GM18505 (cell line): ENCODE results near the gene TBC1D1.

Experiments used
- ATAC-seq: cut with Tn5 transposase; IDR thresholded peaks from one replicate; pipeline ENCODE4 v1.9.1; 2021; ENCODE audit not compliant: unreplicated experiment
- POLR2A ChIP-seq: IDR thresholded peaks from 4 replicates; pipeline ENCODE4 v1.6.1; 2011; ENCODE audit warnings: borderline replicate concordance; ENCODE audit not compliant: insufficient read depth, insufficient read length; ENCODE audit errors: extremely low read depth

Gene TBC1D1

GRCh38 chr4:38036548-38036947 lies 145.7 kb downstream of the TBC1D1 start:
- no peak for ATAC-seq
- TF ChIP-seq POLR2A: no peak

DNA sequence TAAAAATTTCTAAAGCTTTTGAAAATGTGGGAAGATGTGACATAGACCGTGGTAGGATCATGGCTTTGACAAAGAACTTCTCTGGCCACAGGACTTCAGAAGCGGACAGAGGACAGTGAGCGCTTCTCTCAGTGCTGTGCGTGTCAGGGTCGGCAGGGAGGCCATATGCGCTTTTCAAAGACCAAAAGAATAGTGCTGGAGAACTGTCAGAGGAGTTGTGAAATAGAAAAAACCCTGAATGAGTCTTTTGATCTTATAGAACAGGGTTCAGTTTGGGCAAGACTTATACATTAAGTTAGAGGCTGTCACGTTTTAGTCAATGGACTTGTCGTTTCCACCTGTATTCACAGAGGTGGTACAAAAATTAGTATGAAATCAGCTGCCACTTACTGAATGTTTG lies 146.7 kb downstream of the TBC1D1 start:
- TF ChIP-seq POLR2A: no peak
- ATAC-seq: no peak

DNA sequence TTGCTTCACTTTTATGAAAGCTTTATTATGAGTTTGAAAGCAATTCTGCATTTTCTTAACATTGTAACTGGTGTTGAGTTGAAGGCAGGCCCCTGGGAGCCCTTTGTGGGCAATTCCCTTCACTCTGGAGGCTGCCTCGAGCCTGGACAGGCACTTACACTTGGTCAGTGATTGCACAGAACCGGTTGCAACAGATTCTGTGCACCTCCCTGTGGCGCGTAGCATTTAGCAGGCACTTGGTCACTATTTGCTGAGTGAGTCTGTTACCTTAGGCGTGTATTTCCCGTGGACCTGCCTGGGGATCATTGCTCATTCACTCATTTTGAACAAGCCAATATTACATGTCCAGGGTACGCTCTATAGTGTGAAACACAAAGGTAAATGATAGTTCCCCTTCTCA lies 149.7 kb downstream of the TBC1D1 start:
- ATAC-seq: no peak

DNA sequence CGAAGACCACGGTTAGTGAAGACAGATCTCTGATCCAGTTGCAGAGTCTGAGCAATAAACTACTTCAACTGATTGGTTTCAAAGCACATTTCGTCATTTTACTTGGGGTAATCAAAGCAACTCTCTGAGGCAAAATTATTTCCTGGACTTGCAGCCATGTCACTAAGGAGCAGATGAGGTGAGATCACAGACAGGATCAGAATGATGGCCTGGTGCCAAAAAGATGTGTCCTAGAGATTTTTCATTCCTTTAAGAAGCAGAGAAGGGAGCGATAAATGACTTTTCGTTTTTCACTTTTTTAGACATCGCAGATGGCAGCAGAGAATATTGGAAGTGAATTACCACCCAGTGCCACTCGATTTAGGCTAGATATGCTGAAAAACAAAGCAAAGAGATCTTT lies 153.2 kb downstream of the TBC1D1 start:
- ATAC-seq: no peak
- no peak for TF ChIP-seq POLR2A

More for the DNA sequence above, 149.7 kb downstream of the TBC1D1 start:
- TF ChIP-seq POLR2A: no peak

- no peak for ATAC-seq
- no peak for TF ChIP-seq POLR2A
These were observed 154.6 kb downstream of the TBC1D1 start for GRCh38 chr4:38045289-38045988.

- TF ChIP-seq POLR2A: no peak
- ATAC-seq: no peak
These were observed 156.0 kb downstream of the TBC1D1 start for GRCh38 chr4:38046727-38047489.

DNA sequence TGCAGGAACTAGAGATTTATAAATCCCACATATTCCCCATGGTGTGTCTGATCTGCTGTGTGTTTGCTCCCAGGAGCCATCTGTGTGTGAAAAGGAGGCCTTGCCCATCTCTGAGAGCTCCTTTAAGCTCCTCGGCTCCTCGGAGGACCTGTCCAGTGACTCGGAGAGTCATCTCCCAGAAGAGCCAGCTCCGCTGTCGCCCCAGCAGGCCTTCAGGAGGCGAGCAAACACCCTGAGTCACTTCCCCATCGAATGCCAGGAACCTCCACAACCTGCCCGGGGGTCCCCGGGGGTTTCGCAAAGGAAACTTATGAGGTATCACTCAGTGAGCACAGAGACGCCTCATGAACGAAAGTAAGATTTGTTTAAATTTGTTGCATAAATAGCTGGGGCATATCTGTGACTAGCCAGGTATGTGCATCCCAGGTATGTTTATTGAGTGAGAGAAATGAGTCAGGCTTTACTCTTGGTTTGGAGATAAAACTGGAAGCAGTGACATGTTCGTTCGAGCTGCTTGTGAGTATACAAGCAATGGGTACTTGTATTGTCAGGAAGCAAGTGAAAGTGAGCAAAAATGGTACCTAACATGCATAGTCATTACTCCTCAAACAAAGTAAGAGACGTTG lies 158.8 kb downstream of the TBC1D1 start:
- TF ChIP-seq POLR2A: no peak
- ATAC-seq: no peak

DNA sequence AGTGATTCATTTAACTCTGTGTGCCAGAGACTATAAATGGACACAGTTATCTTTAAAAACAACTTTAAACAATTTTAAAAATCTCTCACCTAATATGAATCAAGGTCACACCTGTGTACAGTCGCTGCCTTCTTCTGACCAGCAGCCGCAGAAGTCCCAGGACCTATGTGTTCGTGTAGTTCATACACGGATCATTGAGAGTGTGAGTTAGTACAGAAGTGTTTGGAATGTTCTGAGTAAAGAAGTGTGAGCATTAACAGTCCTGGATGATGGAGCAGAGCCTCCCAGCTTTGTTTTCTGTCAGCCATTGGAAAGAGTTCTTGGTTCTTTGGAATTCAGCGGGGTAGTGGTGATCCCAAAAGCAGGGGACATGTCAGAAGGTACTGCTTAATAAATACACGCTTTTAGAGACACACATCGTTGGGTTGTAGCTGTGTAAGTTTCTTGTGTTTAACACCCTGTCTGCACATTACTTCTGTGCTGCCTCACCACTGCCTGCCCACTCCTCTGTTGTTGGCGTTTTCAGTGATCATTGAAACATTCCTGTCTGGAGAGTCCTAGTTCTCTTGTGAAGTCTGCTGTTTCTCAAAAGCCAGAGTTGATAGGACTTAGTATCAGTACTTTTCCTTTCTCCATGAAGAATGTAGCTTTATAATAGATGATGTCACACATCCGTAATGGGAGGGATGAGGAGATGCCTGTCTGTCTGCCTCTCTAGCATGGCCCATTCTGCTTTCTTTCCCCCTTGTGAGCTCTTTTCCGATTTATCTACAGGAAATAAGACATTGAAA lies 159.9 kb downstream of the TBC1D1 start:
- no peak for ATAC-seq
- TF ChIP-seq POLR2A: no peak

DNA sequence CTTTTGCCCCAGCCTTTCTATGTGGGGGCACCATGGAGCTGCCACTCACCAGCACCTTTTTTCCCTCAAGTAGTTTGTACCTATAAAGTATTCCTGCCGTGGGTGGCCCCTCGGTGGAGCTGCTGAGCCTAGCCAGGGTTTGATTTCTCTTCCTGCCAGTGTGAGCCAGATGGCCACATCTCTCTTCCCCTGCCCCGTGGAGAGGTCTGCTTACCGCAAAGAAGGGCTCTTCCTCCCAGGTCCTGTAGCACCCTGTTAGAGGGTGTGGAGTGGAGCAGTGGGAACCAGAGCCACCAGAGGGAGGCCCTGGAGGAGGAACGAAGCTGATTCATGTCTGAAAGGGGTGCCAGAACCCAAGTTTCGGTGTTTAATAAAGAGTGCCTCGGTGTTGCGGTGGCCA lies 164.7 kb downstream of the TBC1D1 start:
- TF ChIP-seq POLR2A: no peak
- no peak for ATAC-seq

GRCh38 chr4:38056011-38056685 lies 165.3 kb downstream of the TBC1D1 start:
- no peak for ATAC-seq

DNA sequence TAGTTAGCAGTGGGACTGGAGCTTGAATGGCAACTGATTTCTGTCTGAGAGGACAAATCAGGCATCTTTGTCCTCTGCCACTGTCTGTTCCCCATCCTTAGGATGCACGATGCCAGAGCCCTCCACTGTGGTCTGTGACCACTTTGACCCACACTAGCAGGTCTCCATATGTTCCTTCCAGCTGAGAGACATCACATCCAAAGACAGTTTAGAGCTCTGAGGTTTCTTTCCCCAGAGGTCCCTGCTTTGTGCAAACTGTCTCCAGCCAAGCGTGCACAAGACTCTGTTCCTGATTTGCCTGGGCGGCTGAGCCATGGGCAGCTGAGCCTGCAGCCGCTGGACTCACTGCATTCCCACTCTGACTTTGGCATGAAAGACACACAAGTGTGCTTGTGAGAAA lies 167.3 kb downstream of the TBC1D1 start:
- ATAC-seq: no peak

More at GRCh38 chr4:38056011-38056685, 165.3 kb downstream of the TBC1D1 start:
- TF ChIP-seq POLR2A: no peak

DNA sequence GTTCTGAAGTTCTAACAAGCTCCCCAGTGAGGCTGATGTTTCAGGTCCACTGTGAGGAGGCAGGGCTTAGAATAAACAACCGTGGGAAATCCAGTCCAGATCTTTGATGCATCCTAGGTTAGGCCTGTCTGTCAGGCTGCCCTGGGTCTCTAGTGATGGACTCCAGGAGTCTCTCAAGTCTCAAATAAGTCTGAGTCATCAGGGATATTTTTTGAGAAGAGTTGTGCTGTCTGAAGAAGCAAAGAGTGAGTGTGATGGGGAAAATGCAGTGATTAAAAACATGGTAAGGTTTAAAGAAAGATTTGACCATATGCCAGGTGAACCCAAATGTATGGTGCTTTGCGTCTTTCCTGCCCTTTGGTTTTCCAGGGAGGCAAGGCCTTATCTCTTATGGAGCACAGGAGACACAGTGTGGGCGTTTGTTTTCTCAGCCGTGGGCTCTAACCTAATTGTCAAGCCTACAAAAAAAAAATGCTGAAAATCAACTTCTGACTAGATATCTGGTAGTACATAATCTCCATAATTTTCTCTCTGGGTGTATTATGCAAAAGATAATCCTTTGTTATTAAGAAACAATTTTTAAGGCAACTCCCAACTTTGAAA lies 170.0 kb downstream of the TBC1D1 start:
- TF ChIP-seq POLR2A: no peak
- ATAC-seq: no peak

More for the DNA sequence above, 167.3 kb downstream of the TBC1D1 start:
- TF ChIP-seq POLR2A: no peak

DNA sequence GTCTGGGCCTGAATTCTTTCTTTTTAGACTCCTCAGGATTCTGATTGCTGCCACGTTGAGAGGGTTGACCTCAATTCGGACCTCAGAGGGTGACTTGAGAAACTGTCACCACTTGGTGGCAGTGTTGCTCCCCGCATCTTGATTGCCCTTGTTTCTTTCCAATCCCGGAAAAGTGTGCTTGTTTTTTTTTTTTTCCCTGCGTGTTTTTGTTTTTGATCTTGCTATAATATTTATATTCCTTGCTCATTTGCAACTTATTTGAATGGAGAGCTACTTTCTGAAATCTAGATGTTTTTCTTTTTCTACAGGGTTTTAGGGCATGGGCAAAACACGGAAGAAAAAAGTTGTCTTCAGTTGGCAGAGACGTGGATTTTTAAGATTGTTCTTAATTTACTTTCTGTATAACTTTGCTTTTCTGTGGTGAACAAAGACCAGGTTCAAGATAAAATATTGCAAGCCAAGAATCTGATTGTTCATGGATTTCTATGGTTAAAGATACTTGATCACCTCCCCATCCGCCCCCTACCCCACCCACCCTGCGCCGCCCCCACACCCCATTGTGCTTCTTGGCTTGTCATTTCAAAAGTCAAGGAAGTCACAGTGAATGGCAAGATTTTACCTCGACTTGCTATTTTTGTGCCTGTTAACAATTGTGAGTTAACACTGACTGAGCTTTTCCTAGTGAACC lies 171.3 kb downstream of the TBC1D1 start:
- ATAC-seq: no peak
- TF ChIP-seq POLR2A: no peak

DNA sequence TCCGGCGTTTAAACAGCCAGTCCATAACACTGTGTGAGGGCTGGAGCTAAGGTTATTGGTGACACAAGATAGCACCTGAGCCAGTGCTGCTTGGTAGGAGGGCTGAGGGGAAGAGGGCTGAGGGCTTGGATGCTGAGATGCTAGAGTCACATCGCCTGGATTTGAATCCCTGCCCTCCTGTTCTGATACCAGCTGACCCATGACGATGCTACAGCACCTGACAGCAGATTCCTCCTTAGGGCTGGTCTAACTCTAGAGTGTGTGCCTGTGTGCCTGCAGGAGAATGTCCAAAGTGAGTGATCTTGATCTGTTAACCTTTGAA lies 171.9 kb downstream of the TBC1D1 start:
- TF ChIP-seq POLR2A: no peak
- ATAC-seq: no peak
